GM18873 (cell line): ENCODE measurements around the gene ANKRD9.

ENCODE experiments used
- ATAC-seq: cut with Tn5 transposase; IDR thresholded peaks from one replicate; pipeline ENCODE4 v1.9.1; 2021; ENCODE audit warnings: mild to moderate bottlenecking, moderate library complexity, moderate number of reproducible peaks; ENCODE audit not compliant: unreplicated experiment, low FRiP score

Gene ANKRD9

GRCh38 chr14:102513899-102514772 lies 4.6 kb upstream of the ANKRD9 start:
- no peak for ATAC-seq

- no peak for ATAC-seq
Measured at GRCh38 chr14:102512793-102513300, 3.3 kb upstream of the ANKRD9 start.

GRCh38 chr14:102511538-102511937 lies 2.0 kb upstream of the ANKRD9 start:
- no peak for ATAC-seq

GRCh38 chr14:102510616-102511520 lies 1.3 kb upstream of the ANKRD9 start:
- ATAC-seq: no peak

- ATAC-seq: no peak
Measured at GRCh38 chr14:102508774-102509745, 516 bp downstream of the ANKRD9 start.

GRCh38 chr14:102508410-102508773 lies 1.2 kb downstream of the ANKRD9 start:
- ATAC-seq: no peak

- ATAC-seq: no peak
Measured at GRCh38 chr14:102507857-102508312, 1.7 kb downstream of the ANKRD9 start.

- ATAC-seq: no peak
Measured at GRCh38 chr14:102507081-102507856, 2.3 kb downstream of the ANKRD9 start.

GRCh38 chr14:102506626-102506925 lies 3.0 kb downstream of the ANKRD9 start:
- ATAC-seq: no peak

GRCh38 chr14:102505775-102506625 lies 3.6 kb downstream of the ANKRD9 start:
- ATAC-seq: no peak

GRCh38 chr14:102505000-102505619 lies 4.5 kb downstream of the ANKRD9 start:
- no peak for ATAC-seq

GRCh38 chr14:102504328-102504999 lies 5.1 kb downstream of the ANKRD9 start:
- ATAC-seq: no peak

- no peak for ATAC-seq
Measured at GRCh38 chr14:102503641-102504327, 5.8 kb downstream of the ANKRD9 start.

- ATAC-seq: no peak
Measured at GRCh38 chr14:102502571-102502970, 7.0 kb downstream of the ANKRD9 start.

- ATAC-seq: no peak
Measured at GRCh38 chr14:102501751-102502315, 7.7 kb downstream of the ANKRD9 start.

GRCh38 chr14:102500713-102501112 lies 8.9 kb downstream of the ANKRD9 start:
- no peak for ATAC-seq
